ENCODE results near the gene DMAC2L. TPM values are rescaled to one million over a fixed set of nuclear protein-coding genes. Genes with fewer than 3 reads are reported as not detected.

The DMAC2L gene
- total RNA-seq, 1 donor from 2014 or later, result 17.7 TPM

DNA sequence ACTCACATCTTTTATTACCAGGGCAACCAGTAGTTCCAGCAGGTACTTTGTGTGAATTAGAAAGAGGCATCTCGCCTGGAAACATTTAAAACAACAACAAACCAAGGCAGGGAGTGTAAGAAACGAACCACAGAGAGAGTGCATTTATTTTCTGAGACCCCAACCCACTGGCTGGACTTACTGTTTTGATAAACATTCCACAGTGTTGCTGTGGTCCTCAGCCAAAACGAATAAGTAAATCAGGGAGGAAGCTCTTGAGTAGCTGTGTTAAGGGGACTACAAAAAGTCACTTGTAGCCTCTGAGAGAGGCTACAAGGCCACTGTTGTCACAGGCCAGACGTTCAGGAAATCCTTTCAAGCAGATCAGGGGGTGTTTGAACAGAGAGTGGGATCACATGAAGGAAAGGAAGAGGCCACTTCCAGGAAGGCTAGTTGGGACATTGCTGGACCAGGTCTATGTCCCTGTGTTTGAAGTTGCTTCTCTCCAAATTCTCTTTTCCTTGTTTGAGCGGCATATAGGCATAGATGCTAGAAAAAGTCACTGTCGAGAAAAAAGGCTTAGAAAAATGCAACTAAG, 33.8 kb downstream of the DMAC2L start:
- no peaks in the 10 kb centered on the region for H3K27me3 Mint-ChIP-seq (ENCODE audit: unreplicated experiment)
- TF ChIP-seq, protein P1, sequence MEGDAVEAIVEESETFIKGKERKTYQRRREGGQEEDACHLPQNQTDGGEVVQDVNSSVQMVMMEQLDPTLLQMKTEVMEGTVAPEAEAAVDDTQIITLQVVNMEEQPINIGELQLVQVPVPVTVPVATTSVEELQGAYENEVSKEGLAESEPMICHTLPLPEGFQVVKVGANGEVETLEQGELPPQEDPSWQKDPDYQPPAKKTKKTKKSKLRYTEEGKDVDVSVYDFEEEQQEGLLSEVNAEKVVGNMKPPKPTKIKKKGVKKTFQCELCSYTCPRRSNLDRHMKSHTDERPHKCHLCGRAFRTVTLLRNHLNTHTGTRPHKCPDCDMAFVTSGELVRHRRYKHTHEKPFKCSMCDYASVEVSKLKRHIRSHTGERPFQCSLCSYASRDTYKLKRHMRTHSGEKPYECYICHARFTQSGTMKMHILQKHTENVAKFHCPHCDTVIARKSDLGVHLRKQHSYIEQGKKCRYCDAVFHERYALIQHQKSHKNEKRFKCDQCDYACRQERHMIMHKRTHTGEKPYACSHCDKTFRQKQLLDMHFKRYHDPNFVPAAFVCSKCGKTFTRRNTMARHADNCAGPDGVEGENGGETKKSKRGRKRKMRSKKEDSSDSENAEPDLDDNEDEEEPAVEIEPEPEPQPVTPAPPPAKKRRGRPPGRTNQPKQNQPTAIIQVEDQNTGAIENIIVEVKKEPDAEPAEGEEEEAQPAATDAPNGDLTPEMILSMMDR (IDR thresholded peaks at IDR 0.05), result no peak
- H3K4me3 Mint-ChIP-seq (ENCODE audit: unreplicated experiment), result no peak overlapping the region
- peaks cover 68% of the 10 kb centered on the region for H3K4me1 Mint-ChIP-seq (ENCODE audit: unreplicated experiment)
- H3K36me3 Mint-ChIP-seq (ENCODE audit: unreplicated experiment), result no peaks in the 10 kb centered on the region
- H3K27ac Mint-ChIP-seq (ENCODE audit: unreplicated experiment), result peak overlapping the region; percentile 92
- H3K9me3 Mint-ChIP-seq (ENCODE audit: unreplicated experiment), result no peaks in the 10 kb centered on the region
- no peak for DNase-seq (ENCODE audit: extremely low spot score, unreplicated experiment)

DNA sequence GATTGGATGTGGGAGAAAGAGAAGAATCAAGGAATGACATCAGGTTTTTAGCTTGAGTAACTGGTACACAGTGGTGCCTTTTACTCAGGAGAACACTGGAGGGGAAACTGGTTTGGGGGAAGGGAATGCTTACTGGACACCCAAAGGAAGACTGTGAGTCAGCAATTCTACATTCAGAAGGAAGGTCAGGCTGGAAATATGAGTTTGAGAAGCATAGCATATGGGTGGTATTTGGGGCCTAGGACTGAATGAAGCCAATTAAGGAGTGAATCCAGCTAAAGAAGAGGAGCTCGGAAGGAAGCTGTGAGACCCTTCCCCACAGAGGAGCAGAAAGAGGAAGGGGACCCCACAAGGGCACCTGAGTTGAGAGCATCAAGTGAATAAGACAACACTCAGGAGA, 35.4 kb downstream of the DMAC2L start:
- no peaks in the 10 kb centered on the region for H3K9me3 Mint-ChIP-seq (ENCODE audit: unreplicated experiment)
- peak overlapping the region; percentile 10 for H3K4me3 Mint-ChIP-seq (ENCODE audit: unreplicated experiment)
- no peaks in the 10 kb centered on the region for H3K36me3 Mint-ChIP-seq (ENCODE audit: unreplicated experiment)
- H3K27ac Mint-ChIP-seq (ENCODE audit: unreplicated experiment), result peak overlapping the region; percentile 86
- TF ChIP-seq, protein P1 (IDR thresholded peaks at IDR 0.05), result no peak
- DNase-seq (ENCODE audit: extremely low spot score, unreplicated experiment), result no peak
- no peaks in the 10 kb centered on the region for H3K27me3 Mint-ChIP-seq (ENCODE audit: unreplicated experiment)
- peaks cover 77% of the 10 kb centered on the region for H3K4me1 Mint-ChIP-seq (ENCODE audit: unreplicated experiment)

- H3K4me3 Mint-ChIP-seq (ENCODE audit: unreplicated experiment), result no peak overlapping the region
- peaks cover 73% of the 10 kb centered on the region for H3K4me1 Mint-ChIP-seq (ENCODE audit: unreplicated experiment)
- no peaks in the 10 kb centered on the region for H3K9me3 Mint-ChIP-seq (ENCODE audit: unreplicated experiment)
- TF ChIP-seq, protein P1 (IDR thresholded peaks at IDR 0.05), result no peak
- H3K27ac Mint-ChIP-seq (ENCODE audit: unreplicated experiment), result no peak overlapping the region
- H3K27me3 Mint-ChIP-seq (ENCODE audit: unreplicated experiment), result no peaks in the 10 kb centered on the region
- H3K36me3 Mint-ChIP-seq (ENCODE audit: unreplicated experiment), result no peaks in the 10 kb centered on the region
- DNase-seq (ENCODE audit: extremely low spot score, unreplicated experiment), result no peak
These were observed 36.8 kb downstream of the DMAC2L start for GRCh38 chr14:50348933-50349332.

DNA sequence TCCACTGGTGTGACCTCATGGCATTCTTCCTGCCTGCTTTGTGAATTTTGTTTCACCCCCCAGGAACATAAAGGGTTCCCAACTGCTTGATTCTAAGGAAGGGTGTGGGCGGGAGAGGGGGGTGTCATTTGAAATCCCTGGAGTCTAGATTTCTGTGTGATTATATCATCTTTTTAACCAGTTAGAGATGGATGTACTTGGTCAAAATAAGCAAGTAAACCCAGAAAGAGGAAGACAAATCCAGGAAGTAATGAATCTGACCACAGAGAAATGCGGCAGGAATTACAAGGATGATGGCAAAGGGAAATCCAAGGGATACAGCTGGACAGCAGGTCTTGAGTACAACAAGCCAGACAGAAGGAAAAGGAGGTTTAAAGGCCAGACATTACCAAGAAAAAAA, 38.9 kb downstream of the DMAC2L start:
- H3K9me3 Mint-ChIP-seq (ENCODE audit: unreplicated experiment), result no peaks in the 10 kb centered on the region
- no peak overlapping the region for H3K4me3 Mint-ChIP-seq (ENCODE audit: unreplicated experiment)
- TF ChIP-seq, protein P1 (IDR thresholded peaks at IDR 0.05), result no peak
- H3K27me3 Mint-ChIP-seq (ENCODE audit: unreplicated experiment), result no peaks in the 10 kb centered on the region
- no peak for DNase-seq (ENCODE audit: extremely low spot score, unreplicated experiment)
- no peaks in the 10 kb centered on the region for H3K36me3 Mint-ChIP-seq (ENCODE audit: unreplicated experiment)
- peak overlapping the region; percentile 76 for H3K27ac Mint-ChIP-seq (ENCODE audit: unreplicated experiment)
- H3K4me1 Mint-ChIP-seq (ENCODE audit: unreplicated experiment), result peaks cover 60% of the 10 kb centered on the region

GRCh38 chr14:50352584-50352983, 40.5 kb downstream of the DMAC2L start:
- Mint-ChIP-seq H3K27ac (ENCODE audit: unreplicated experiment) (peak overlapping the region; percentile 86), H3K36me3 (ENCODE audit: unreplicated experiment) (peaks cover 4% of the 10 kb centered on the region), H3K9me3 (ENCODE audit: unreplicated experiment) (no peaks in the 10 kb centered on the region), H3K4me3 (ENCODE audit: unreplicated experiment) (no peak overlapping the region), H3K27me3 (ENCODE audit: unreplicated experiment) (no peaks in the 10 kb centered on the region), H3K4me1 (ENCODE audit: unreplicated experiment) (peaks cover 49% of the 10 kb centered on the region)
- TF ChIP-seq, protein P1 (IDR thresholded peaks at IDR 0.05), result no peak
- no peak for DNase-seq (ENCODE audit: extremely low spot score, unreplicated experiment)

Data from osteocyte (in vitro differentiated cells).